OCI-LY7 (cell line): ENCODE data around the gene NBPF4. TPM values are rescaled to one million over a fixed set of nuclear protein-coding genes. Genes with fewer than 3 reads are reported as not detected.
"Not testable (repeated sequence)": the region's sequence is repeated elsewhere in the genome, so short reads cannot be mapped to it uniquely, and the experiment has no call there.

Source experiments
- BruUV-seq: library from RNA; stranded (reverse); fragments of 400-500 nt; replicated peaks from 2 replicates; lab custom pipeline; 2021; lab: Mats Ljungman, UMichigan
- CTCF ChIA-PET: fragments of 300-600 bp; sonication (Branson Sonifier 250); formaldehyde crosslinking; loops from one replicate; lab custom pipeline; 2022; ENCODE audit warnings: antibody characterized with exemption; ENCODE audit not compliant: unreplicated experiment; lab: Charles Lee
- POLR2A ChIA-PET: fragments of 300-600 bp; sonication (Branson Sonifier 250); formaldehyde crosslinking; loops from one replicate; lab custom pipeline; 2022; ENCODE audit warnings: antibody characterized with exemption; lab: Charles Lee
- DNase-seq: peaks from one replicate; pipeline ENCODE4 v3.0.0-alpha.2; 2015; ENCODE audit warnings: low spot score
- H2AFZ ChIP-seq: fragments of 200-600 bp; sonication (generic), shearing (Covaris generic); 2 replicates; pipeline ENCODE4 v1.6.1; 2014; ENCODE audit warnings: mild to moderate bottlenecking, antibody characterized with exemption, low read length, moderate library complexity
- H3K27ac ChIP-seq: fragments of 200-600 bp; sonication (generic); 2 replicates; pipeline ENCODE4 v1.5.1; 2014; ENCODE audit warnings: mixed run types, low read depth, mild to moderate bottlenecking, moderate library complexity, low read length, inconsistent platforms; ENCODE audit not compliant: poor library complexity, severe bottlenecking
- H3K36me3 ChIP-seq: fragments of 200-600 bp; sonication (generic); 2 replicates; pipeline ENCODE4 v1.6.1; 2014; ENCODE audit warnings: mild to moderate bottlenecking, antibody characterized with exemption, low read length, moderate library complexity, mixed read lengths; ENCODE audit not compliant: insufficient read depth
- H3K4me1 ChIP-seq: fragments of 200-600 bp; sonication (generic); 2 replicates; pipeline ENCODE4 v1.5.1; 2014; ENCODE audit warnings: mild to moderate bottlenecking, low read length; ENCODE audit not compliant: insufficient read depth, poor library complexity, severe bottlenecking
- H3K4me2 ChIP-seq: fragments of 200-600 bp; sonication (generic); 2 replicates; pipeline ENCODE4 v1.6.1; 2014; ENCODE audit warnings: mild to moderate bottlenecking, low read length
- H3K4me3 ChIP-seq: fragments of 200-600 bp; sonication (generic); 2 replicates; pipeline ENCODE4 v1.5.1; 2014; ENCODE audit warnings: mild to moderate bottlenecking, low read depth, low read length; ENCODE audit not compliant: poor library complexity, severe bottlenecking
- H3K79me2 ChIP-seq: fragments of 200-600 bp; sonication (generic); 2 replicates; pipeline ENCODE4 v1.6.1; 2016; ENCODE audit warnings: low read depth, mild to moderate bottlenecking, low read length, moderate library complexity, mixed read lengths; ENCODE audit not compliant: insufficient read depth
- H3K9me2 ChIP-seq: fragments of 200-600 bp; sonication (generic); 2 replicates; pipeline ENCODE4 v1.6.1; 2016; ENCODE audit warnings: mild to moderate bottlenecking, low read length, mixed read lengths; ENCODE audit not compliant: insufficient read depth
- H3K9me3 ChIP-seq: fragments of 200-600 bp; sonication (generic); 2 replicates; pipeline ENCODE4 v1.6.1; 2014; ENCODE audit warnings: mild to moderate bottlenecking, mixed run types, low read length, mixed read lengths
- H4K20me1 ChIP-seq: fragments of 200-600 bp; sonication (generic); 2 replicates; pipeline ENCODE4 v1.6.1; 2014; ENCODE audit warnings: mild to moderate bottlenecking, antibody characterized with exemption, low read length, moderate library complexity, mixed read lengths; ENCODE audit not compliant: insufficient read depth
- CTCF ChIP-seq: fragments of 200-600 bp; sonication (generic); conservative IDR thresholded peaks from 2 replicates; pipeline ENCODE4 v1.5.1; 2014; ENCODE audit warnings: mild to moderate bottlenecking, antibody characterized with exemption, low read length, moderate library complexity, mixed read lengths
- EZH2phosphoT487 ChIP-seq: fragments of 200-600 bp; sonication (generic); IDR thresholded peaks from 2 replicates; pipeline ENCODE4 v1.6.1; 2018; ENCODE audit warnings: low read depth, borderline replicate concordance, mild to moderate bottlenecking, mixed run types, antibody characterized with exemption, low read length, moderate library complexity, mixed read lengths
- intact Hi-C: fragments of 100-400 bp; cut with micrococcal nuclease; formaldehyde crosslinking; loops from one replicate; pipeline ENCODE4 v1.10.0; 2022; ENCODE audit not compliant: unreplicated experiment
- total RNA-seq, 2 experiments: library from RNA; depleted of rRNA in 1 of 2; stranded (reverse); fragments of >200 nt in 1 of 2; shearing (Covaris generic) in 1 of 2; gene quantifications; 2 replicates each; pipeline ENCODE4 v1.2.3, GENCODE V29; 2014 to 2022

NBPF4 gene
- total RNA-seq, 2 experiments from 2014 or later = not detected

GRCh38 chr1:108209456-108210108 is 34.3 kb downstream of the NBPF4 start:
- no peak for TF ChIP-seq CTCF
- Histone ChIP-seq H3K79me2 (no peaks in the 10 kb centered on the region), H3K9me3 (no peaks in the 10 kb centered on the region), H2AFZ (no peak overlapping the region), H4K20me1 (no peaks in the 10 kb centered on the region), H3K27ac (no peak overlapping the region), H3K36me3 (no peaks in the 10 kb centered on the region), H3K4me3 (no peak overlapping the region), H3K4me1 (no peaks in the 10 kb centered on the region), H3K9me2 (no peaks in the 10 kb centered on the region), H3K4me2 (no peak overlapping the region)
- intact Hi-C loops = loop anchor here (10.0 kb wide), 1 partner anchor 435 kb away; no protein-coding TSS in a partner anchor
- ChIA-PET CTCF (no interaction called here), POLR2A (no interaction called here)
- BruUV-seq = no TSS peak
- no peak for DNase-seq

GRCh38 chr1:108208724-108209446 is 35.0 kb downstream of the NBPF4 start:
- DNase-seq = no peak
- Histone ChIP-seq H3K9me2 (no peaks in the 10 kb centered on the region), H3K9me3 (no peaks in the 10 kb centered on the region), H3K4me1 (no peaks in the 10 kb centered on the region), H3K79me2 (no peaks in the 10 kb centered on the region), H4K20me1 (no peaks in the 10 kb centered on the region), H3K4me3 (no peak overlapping the region), H3K4me2 (no peak overlapping the region), H3K27ac (no peak overlapping the region), H2AFZ (no peak overlapping the region), H3K36me3 (no peaks in the 10 kb centered on the region)
- POLR2A ChIA-PET = no interaction called here
- CTCF ChIA-PET = no interaction called here
- intact Hi-C loops = loop anchor here (10.0 kb wide), 1 partner anchor 436 kb away; no protein-coding TSS in a partner anchor
- BruUV-seq = no TSS peak
- TF ChIP-seq EZH2phosphoT487 (no peak), CTCF (no peak)

- H3K9me3 ChIP-seq, H3K4me2 ChIP-seq, H4K20me1 ChIP-seq, POLR2A ChIA-PET, H3K4me1 ChIP-seq, H3K4me3 ChIP-seq, H3K9me2 ChIP-seq, CTCF ChIA-PET, BruUV-seq, H2AFZ ChIP-seq, DNase-seq, H3K36me3 ChIP-seq, H3K27ac ChIP-seq, H3K79me2 ChIP-seq: not testable (repeated sequence)
- intact Hi-C loops = loop anchor here (10.0 kb wide), 1 partner anchor 441 kb away; no protein-coding TSS in a partner anchor
Measured at GRCh38 chr1:108203582-108203981, 40.3 kb downstream of the NBPF4 start.
